ENCODE measurements around the gene SLCO4A1. TPM values are rescaled to one million over a fixed set of nuclear protein-coding genes. Genes with fewer than 3 reads are reported as not detected.
A peak's percentile ranks its signal among the peaks of the same experiment; 100 is the strongest.

The SLCO4A1 gene, protein sequence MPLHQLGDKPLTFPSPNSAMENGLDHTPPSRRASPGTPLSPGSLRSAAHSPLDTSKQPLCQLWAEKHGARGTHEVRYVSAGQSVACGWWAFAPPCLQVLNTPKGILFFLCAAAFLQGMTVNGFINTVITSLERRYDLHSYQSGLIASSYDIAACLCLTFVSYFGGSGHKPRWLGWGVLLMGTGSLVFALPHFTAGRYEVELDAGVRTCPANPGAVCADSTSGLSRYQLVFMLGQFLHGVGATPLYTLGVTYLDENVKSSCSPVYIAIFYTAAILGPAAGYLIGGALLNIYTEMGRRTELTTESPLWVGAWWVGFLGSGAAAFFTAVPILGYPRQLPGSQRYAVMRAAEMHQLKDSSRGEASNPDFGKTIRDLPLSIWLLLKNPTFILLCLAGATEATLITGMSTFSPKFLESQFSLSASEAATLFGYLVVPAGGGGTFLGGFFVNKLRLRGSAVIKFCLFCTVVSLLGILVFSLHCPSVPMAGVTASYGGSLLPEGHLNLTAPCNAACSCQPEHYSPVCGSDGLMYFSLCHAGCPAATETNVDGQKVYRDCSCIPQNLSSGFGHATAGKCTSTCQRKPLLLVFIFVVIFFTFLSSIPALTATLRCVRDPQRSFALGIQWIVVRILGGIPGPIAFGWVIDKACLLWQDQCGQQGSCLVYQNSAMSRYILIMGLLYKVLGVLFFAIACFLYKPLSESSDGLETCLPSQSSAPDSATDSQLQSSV
- 0.15 and 1.4 TPM in 2 replicates for total RNA-seq
- 0.67 and 1.0 TPM in 2 replicates for polyA plus RNA-seq

DNA sequence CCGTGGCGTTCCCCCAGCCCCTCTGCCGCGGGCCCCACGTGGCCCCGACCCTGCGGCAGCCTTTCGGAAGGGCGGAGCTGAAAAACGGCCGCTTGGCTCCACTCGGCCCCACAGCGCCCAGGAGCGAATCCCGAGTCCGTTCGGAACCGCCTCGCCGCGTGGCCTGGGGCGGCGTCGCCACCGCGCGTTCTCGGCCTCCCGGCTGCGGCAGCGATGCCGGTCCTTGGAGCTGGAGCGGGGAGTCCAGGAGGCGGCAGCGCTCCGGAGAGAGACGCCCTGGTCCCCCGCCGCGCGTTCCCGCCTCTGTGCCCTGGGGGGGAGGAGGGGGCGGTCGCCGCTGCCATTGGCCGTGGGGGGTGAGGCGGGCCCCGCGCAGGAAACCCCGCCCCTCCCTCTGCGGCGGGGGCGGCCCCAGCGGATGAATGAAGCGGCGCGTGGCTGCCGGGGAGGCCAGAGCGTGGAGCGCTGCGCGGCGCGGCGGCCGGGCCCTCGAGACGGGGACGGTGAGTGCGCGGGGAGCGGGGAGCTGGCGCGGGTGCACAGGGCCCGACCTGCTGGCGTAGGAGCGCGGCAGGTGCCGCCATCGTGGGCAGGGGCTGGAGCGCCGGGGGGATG is at the start of gene SLCO4A1:
Gene SLCO4A1 (plus strand): TSS at position 453 of the 615 bp plus-strand sequence. CDS start 13,952 bp downstream, outside the sequence.
- no peak within 1 kb of the TSS for H3K27ac ChIP-seq
- H3K9me3 ChIP-seq (ENCODE audit: low read depth), result no peaks in the 10 kb centered on the region
- peak within 1 kb of the TSS; percentile 44 for H3K4me3 ChIP-seq
- peaks cover 69% of the 10 kb centered on the region for H3K27me3 ChIP-seq
- peak; percentile 55 to 67 for DNase-seq (ENCODE audit: low read depth in 1 of 2, low spot score in 1 of 2)
- TF ChIP-seq, protein P1, sequence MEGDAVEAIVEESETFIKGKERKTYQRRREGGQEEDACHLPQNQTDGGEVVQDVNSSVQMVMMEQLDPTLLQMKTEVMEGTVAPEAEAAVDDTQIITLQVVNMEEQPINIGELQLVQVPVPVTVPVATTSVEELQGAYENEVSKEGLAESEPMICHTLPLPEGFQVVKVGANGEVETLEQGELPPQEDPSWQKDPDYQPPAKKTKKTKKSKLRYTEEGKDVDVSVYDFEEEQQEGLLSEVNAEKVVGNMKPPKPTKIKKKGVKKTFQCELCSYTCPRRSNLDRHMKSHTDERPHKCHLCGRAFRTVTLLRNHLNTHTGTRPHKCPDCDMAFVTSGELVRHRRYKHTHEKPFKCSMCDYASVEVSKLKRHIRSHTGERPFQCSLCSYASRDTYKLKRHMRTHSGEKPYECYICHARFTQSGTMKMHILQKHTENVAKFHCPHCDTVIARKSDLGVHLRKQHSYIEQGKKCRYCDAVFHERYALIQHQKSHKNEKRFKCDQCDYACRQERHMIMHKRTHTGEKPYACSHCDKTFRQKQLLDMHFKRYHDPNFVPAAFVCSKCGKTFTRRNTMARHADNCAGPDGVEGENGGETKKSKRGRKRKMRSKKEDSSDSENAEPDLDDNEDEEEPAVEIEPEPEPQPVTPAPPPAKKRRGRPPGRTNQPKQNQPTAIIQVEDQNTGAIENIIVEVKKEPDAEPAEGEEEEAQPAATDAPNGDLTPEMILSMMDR (IDR thresholded peaks at IDR 0.05; ENCODE audit: low read depth, low read length), result no peak
- no peaks in the 10 kb centered on the region for H3K4me1 ChIP-seq (ENCODE audit: low read depth)
- no peaks in the 10 kb centered on the region for H3K36me3 ChIP-seq

DNA sequence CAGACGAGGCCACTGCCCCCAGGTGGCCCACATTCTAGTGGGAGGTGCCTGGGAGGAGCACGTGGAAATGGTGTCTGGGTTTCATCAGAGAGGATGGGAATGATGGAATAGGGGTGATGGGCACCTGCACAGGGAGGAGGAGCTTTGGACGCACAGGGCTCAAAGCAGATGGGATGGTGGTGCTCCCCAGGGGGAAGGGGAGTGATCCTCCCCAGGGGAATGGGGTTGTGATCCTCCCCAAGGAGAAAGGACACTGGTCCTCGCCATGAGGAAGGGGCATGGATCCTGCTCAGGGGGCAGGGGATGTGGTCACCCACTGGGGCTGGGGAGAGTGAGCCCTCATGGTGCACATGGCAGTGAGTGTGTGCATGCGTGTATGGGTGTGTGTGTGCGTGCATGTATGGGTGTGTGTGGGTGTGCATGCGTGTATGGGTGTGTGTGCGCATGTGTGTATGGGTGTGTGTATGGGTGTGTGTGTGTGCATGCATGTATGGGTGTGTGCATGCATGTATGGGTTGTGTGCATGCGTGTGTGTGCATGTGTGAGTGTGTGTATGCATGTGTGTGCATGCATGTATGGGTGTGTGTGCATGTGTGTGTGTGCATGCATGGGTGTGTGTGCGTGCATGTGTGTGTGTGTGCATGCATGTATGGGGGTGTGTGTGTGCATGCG is 49.7 kb upstream of the SLCO4A1 start:
- H3K27me3 ChIP-seq, result no peaks in the 10 kb centered on the region
- TF ChIP-seq, protein P1 (IDR thresholded peaks at IDR 0.05; ENCODE audit: low read depth, low read length), result no peak

DNA sequence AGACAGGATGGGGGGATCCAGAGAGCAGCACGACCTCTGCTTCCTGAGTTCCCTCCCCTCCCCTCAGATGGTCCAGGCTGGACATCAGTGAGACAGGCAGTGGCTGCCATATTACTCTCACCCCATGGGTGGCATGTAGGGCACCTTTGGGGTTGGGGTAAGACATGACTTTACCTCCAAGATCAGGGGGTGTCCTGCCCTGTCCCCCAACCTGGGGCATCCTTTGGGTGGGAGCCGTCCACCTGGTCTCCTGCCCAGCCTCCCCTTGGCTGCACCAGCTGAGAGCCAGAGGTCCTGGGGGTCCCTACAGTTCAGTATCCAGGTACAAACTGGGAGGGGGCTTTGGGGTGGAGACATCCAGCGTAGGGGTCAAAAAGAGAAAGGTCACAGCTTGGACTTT is 48.7 kb upstream of the SLCO4A1 start:
- no peak overlapping the region for H3K27ac ChIP-seq
- H3K9me3 ChIP-seq (ENCODE audit: low read depth), result no peaks in the 10 kb centered on the region
- TF ChIP-seq, protein P1 (IDR thresholded peaks at IDR 0.05; ENCODE audit: low read depth, low read length), result no peak
- H3K4me3 ChIP-seq, result no peak overlapping the region
- no peaks in the 10 kb centered on the region for H3K4me1 ChIP-seq (ENCODE audit: low read depth)
- no peaks in the 10 kb centered on the region for H3K36me3 ChIP-seq
- H3K27me3 ChIP-seq, result no peaks in the 10 kb centered on the region
- DNase-seq (ENCODE audit: low read depth in 1 of 2, low spot score in 1 of 2), result no peak

More for the DNA sequence above, 49.7 kb upstream of the SLCO4A1 start:
- Histone ChIP-seq H3K9me3 (ENCODE audit: low read depth) (no peaks in the 10 kb centered on the region), H3K4me1 (ENCODE audit: low read depth) (no peaks in the 10 kb centered on the region), H3K36me3 (no peaks in the 10 kb centered on the region), H3K27ac (no peak overlapping the region), H3K4me3 (no peak overlapping the region)
- DNase-seq (ENCODE audit: low read depth in 1 of 2, low spot score in 1 of 2), result no peak

DNA sequence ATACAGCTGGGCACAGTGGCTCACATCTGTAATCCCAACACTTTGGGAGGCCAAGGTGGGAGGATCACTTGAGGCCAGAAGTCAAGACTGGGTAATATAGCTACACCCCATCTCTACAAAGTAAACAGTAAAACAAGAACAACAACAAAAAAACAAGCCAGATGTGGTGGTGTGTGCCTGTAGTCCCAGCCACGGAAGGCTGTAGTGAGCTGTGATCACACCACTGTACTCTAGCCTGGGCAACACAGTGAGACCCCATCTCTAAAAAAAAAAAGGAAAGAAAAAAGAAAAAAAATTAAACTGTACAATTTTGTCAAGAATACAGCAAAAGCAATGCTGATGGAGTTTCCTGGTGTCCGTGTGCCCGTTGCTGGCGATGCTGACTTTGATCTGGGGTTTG is 47.2 kb upstream of the SLCO4A1 start:
- Histone ChIP-seq H3K27me3 (no peaks in the 10 kb centered on the region), H3K4me3 (no peak overlapping the region), H3K27ac (no peak overlapping the region), H3K36me3 (no peaks in the 10 kb centered on the region), H3K4me1 (ENCODE audit: low read depth) (no peaks in the 10 kb centered on the region), H3K9me3 (ENCODE audit: low read depth) (no peaks in the 10 kb centered on the region)
- TF ChIP-seq, protein P1 (IDR thresholded peaks at IDR 0.05; ENCODE audit: low read depth, low read length), result no peak
- DNase-seq (ENCODE audit: low read depth in 1 of 2, low spot score in 1 of 2), result no peak

DNA sequence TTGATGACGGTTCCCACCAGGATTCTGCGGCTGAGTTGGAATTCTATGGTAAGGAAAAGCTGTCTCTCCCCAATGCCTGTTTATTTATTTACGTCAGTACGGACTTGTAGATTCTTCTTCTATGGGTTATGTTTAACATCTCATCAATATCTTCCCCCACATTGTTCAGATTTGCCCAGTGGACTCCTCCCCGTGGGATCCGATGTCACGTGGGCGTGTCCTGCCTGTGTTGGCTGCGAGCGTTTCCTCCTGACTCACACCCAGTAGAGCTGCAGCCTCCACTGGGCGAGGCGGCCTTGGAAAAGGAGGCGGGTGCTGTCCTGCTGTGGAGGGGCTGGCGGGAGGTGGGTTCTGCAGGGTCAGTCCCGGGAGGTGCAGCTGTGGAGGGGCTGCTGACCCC is 46.8 kb upstream of the SLCO4A1 start:
- Histone ChIP-seq H3K4me3 (no peak overlapping the region), H3K9me3 (ENCODE audit: low read depth) (no peaks in the 10 kb centered on the region), H3K27me3 (no peaks in the 10 kb centered on the region), H3K27ac (no peak overlapping the region), H3K4me1 (ENCODE audit: low read depth) (no peaks in the 10 kb centered on the region), H3K36me3 (no peaks in the 10 kb centered on the region)
- TF ChIP-seq, protein P1 (IDR thresholded peaks at IDR 0.05; ENCODE audit: low read depth, low read length), result no peak
- DNase-seq (ENCODE audit: low read depth in 1 of 2, low spot score in 1 of 2), result peak in 1 of 2 donors; percentile 44

Measured in cardiac muscle cell (in vitro differentiated cells and primary cell).